GM10266 (cell line): Measurements from ENCODE around the gene MYCBP.
A peak's percentile ranks its signal among the peaks of the same experiment; 100 is the strongest.
"Not testable (repeated sequence)": the region's sequence is repeated elsewhere in the genome, so short reads cannot be mapped to it uniquely, and the experiment has no call there.

ENCODE experiments used
- DNase-seq: peaks from one replicate; pipeline ENCODE4 v3.0.0; 2012; ENCODE audit errors: extremely low spot score
- CTCF ChIP-seq: IDR thresholded peaks from 2 replicates; pipeline ENCODE4 v1.5.1; 2012; ENCODE audit warnings: mild to moderate bottlenecking, low read depth; ENCODE audit not compliant: control insufficient read depth, insufficient read depth; ENCODE audit errors: missing control alignments

MYCBP gene

GRCh38 chr1:38848071-38848470 is 25.1 kb downstream of the MYCBP start:
- DNase-seq = no peak
- no peak for TF ChIP-seq CTCF

DNA sequence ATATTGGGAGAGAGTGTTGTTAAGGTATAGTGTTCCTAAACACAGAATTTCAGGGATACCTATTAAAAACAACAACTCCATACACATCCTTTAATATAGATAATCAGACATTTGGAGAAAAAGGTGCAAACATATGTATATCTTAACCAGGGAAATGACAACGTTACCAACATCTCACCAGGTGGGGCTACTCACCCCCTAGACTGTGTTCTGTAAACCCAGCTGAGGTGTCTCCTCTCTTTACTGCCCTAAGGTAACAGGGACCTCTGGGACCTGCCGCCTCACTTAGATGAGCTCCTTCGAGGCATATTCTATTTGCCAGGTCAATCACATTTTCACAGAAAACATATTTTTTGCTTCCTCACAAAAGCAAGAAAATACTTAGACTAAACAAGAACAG is 26.9 kb downstream of the MYCBP start:
- DNase-seq = no peak
- no peak for TF ChIP-seq CTCF

- DNase-seq = not testable (repeated sequence)
Measured at GRCh38 chr1:38845088-38845487, 28.1 kb downstream of the MYCBP start.

DNA sequence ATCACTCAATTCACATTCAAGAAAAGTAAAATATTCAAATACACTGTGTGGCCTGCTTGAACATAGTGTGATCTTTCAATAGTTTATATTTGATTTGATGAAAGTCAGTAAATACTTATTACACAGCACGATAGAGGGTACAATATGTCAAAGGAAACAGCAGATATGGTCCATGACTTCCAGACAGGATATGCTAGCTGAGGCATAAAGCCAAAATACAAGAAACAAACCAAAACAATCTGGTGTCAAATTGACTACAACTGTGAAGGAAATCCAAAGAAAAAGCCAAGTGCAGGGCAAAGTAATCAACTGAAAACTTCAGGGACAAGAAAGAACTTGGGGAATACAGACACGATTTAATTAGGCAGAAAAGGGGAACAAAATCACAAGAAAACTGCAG is 32.9 kb downstream of the MYCBP start:
- DNase-seq = no peak
- TF ChIP-seq CTCF = no peak

- DNase-seq = no peak
- TF ChIP-seq CTCF = no peak
Measured at GRCh38 chr1:38839363-38839762, 33.8 kb downstream of the MYCBP start.

GRCh38 chr1:38836316-38836715 is 36.8 kb downstream of the MYCBP start:
- DNase-seq = not testable (repeated sequence)

- TF ChIP-seq CTCF = peak; percentile 85
- DNase-seq = peak; percentile 67
Measured at GRCh38 chr1:38834937-38835827, 38.0 kb downstream of the MYCBP start.

GRCh38 chr1:38834221-38834782 is 38.8 kb downstream of the MYCBP start:
- TF ChIP-seq CTCF = no peak
- no peak for DNase-seq
